ENCODE results near the gene MAP1LC3A. TPM values are rescaled to one million over a fixed set of nuclear protein-coding genes. Genes with fewer than 3 reads are reported as not detected.

The MAP1LC3A gene
- total RNA-seq, 1 experiment from 2014 or later: 16.9 TPM

- ChIA-PET CTCF (interaction anchor here (0.6 kb wide), 1 partner anchor 41 kb away, joined by 5 read pairs; no protein-coding TSS in a partner anchor), POLR2A (ENCODE audit: low non-redundant PET) (no interaction called here)
- Histone ChIP-seq H3K9me3 (ENCODE audit: low read depth, low read length, poor library complexity, severe bottlenecking) (no peaks in the 10 kb centered on the region), H3K27ac (ENCODE audit: low read depth, low read length, poor library complexity, severe bottlenecking) (no peak overlapping the region), H3K4me1 (ENCODE audit: insufficient read depth, low read length, poor library complexity, severe bottlenecking) (no peaks in the 10 kb centered on the region), H3K27me3 (replicated peaks; ENCODE audit: insufficient read depth, low read depth, low read length, poor library complexity) (no peaks in the 10 kb centered on the region), H3K36me3 (ENCODE audit: insufficient read depth, low read length, poor library complexity, severe bottlenecking) (no peaks in the 10 kb centered on the region), H3K4me3 (ENCODE audit: low read depth, low read length, poor library complexity, severe bottlenecking) (no peak overlapping the region)
- intact Hi-C loops (cut with micrococcal nuclease; ENCODE audit: unreplicated experiment): no loop called here
- TF ChIP-seq CTCF (conservative IDR thresholded peaks at IDR 0.05; ENCODE audit: low read depth, low read length) (no peak), EZH2 (IDR thresholded peaks at IDR 0.05; ENCODE audit: borderline replicate concordance, low read depth, low read length, poor library complexity, severe bottlenecking) (no peak)
- DNase-seq (ENCODE audit: low spot score): no peak
- no TSS peak for BruUV-seq (replicated peaks)
Observed at GRCh38 chr20:34571753-34572152, 13.2 kb downstream of the MAP1LC3A start.

GRCh38 chr20:34573541-34574300, 15.2 kb downstream of the MAP1LC3A start:
- no peak for TF ChIP-seq EZH2 (IDR thresholded peaks at IDR 0.05; ENCODE audit: borderline replicate concordance, low read depth, low read length, poor library complexity, severe bottlenecking)
- no peak for TF ChIP-seq CTCF (conservative IDR thresholded peaks at IDR 0.05; ENCODE audit: low read depth, low read length)
- no peak for DNase-seq (ENCODE audit: low spot score)
- no peaks in the 10 kb centered on the region for H3K9me3 ChIP-seq (ENCODE audit: low read depth, low read length, poor library complexity, severe bottlenecking)
- no peaks in the 10 kb centered on the region for H3K36me3 ChIP-seq (ENCODE audit: insufficient read depth, low read length, poor library complexity, severe bottlenecking)
- POLR2A ChIA-PET (ENCODE audit: low non-redundant PET): no interaction called here
- H3K27me3 ChIP-seq (replicated peaks; ENCODE audit: insufficient read depth, low read depth, low read length, poor library complexity): no peaks in the 10 kb centered on the region
- H3K27ac ChIP-seq (ENCODE audit: low read depth, low read length, poor library complexity, severe bottlenecking): no peak overlapping the region
- CTCF ChIA-PET: no interaction called here
- no peak overlapping the region for H3K4me3 ChIP-seq (ENCODE audit: low read depth, low read length, poor library complexity, severe bottlenecking)
- intact Hi-C loops (cut with micrococcal nuclease; ENCODE audit: unreplicated experiment): no loop called here
- no peaks in the 10 kb centered on the region for H3K4me1 ChIP-seq (ENCODE audit: insufficient read depth, low read length, poor library complexity, severe bottlenecking)
- no TSS peak for BruUV-seq (replicated peaks)

- Histone ChIP-seq H3K4me3 (ENCODE audit: low read depth, low read length, poor library complexity, severe bottlenecking) (no peak overlapping the region), H3K36me3 (ENCODE audit: insufficient read depth, low read length, poor library complexity, severe bottlenecking) (no peaks in the 10 kb centered on the region), H3K9me3 (ENCODE audit: low read depth, low read length, poor library complexity, severe bottlenecking) (no peaks in the 10 kb centered on the region), H3K27ac (ENCODE audit: low read depth, low read length, poor library complexity, severe bottlenecking) (no peak overlapping the region), H3K4me1 (ENCODE audit: insufficient read depth, low read length, poor library complexity, severe bottlenecking) (no peaks in the 10 kb centered on the region), H3K27me3 (replicated peaks; ENCODE audit: insufficient read depth, low read depth, low read length, poor library complexity) (no peaks in the 10 kb centered on the region)
- intact Hi-C loops (cut with micrococcal nuclease; ENCODE audit: unreplicated experiment): no loop called here
- CTCF ChIA-PET: no interaction called here
- no TSS peak for BruUV-seq (replicated peaks)
- TF ChIP-seq EZH2 (IDR thresholded peaks at IDR 0.05; ENCODE audit: borderline replicate concordance, low read depth, low read length, poor library complexity, severe bottlenecking): no peak
- no peak for TF ChIP-seq CTCF (conservative IDR thresholded peaks at IDR 0.05; ENCODE audit: low read depth, low read length)
- POLR2A ChIA-PET (ENCODE audit: low non-redundant PET): no interaction called here
- DNase-seq (ENCODE audit: low spot score): no peak
Observed at GRCh38 chr20:34574426-34574825, 15.9 kb downstream of the MAP1LC3A start.
